SK-N-SH treated with all-trans-retinoic acid at 6 μM for 48 hours (cell line): ENCODE results near the gene HOXA6.

Experiments used
- ATAC-seq: fragments of 200-7000 bp; cut with Tn5 transposase; 3 replicates; pipeline ENCODE4 v1.9.1; 2020; ENCODE audit warnings: mild to moderate bottlenecking, moderate library complexity
- ARNTL ChIP-seq: fragments of 450-650 bp; formaldehyde crosslinking; IDR thresholded peaks from 2 replicates; pipeline ENCODE4 v1.5.0; 2020; ENCODE audit warnings: low read depth, mild to moderate bottlenecking, moderate library complexity, borderline replicate concordance
- BACH2 ChIP-seq: fragments of 250-450 bp; sonication (Bioruptor Pico); IDR thresholded peaks from 2 replicates; pipeline ENCODE4 v1.9.0; 2021; ENCODE audit warnings: mild to moderate bottlenecking, borderline replicate concordance
- CSDC2 ChIP-seq: fragments of 250-450 bp; sonication (Bioruptor Pico); IDR thresholded peaks from 2 replicates; pipeline ENCODE4 v1.5.0; 2020; ENCODE audit warnings: mild to moderate bottlenecking, moderate library complexity
- ESRRG ChIP-seq: fragments of 250-450 bp; sonication (Bioruptor Pico); IDR thresholded peaks from 2 replicates; pipeline ENCODE4 v1.6.1; 2021; ENCODE audit warnings: mild to moderate bottlenecking
- GLIS3 ChIP-seq: fragments of 250-450 bp; sonication (Bioruptor Pico); IDR thresholded peaks from 2 replicates; pipeline ENCODE4 v1.5.0; 2020; ENCODE audit warnings: mild to moderate bottlenecking, moderate library complexity
- ISL1 ChIP-seq: fragments of 250-450 bp; sonication (Bioruptor Pico); IDR thresholded peaks from 2 replicates; pipeline ENCODE4 v2.1.2; 2022; ENCODE audit warnings: mild to moderate bottlenecking, moderate library complexity
- OSR1 ChIP-seq: fragments of 250-450 bp; sonication (Bioruptor Pico); IDR thresholded peaks from 2 replicates; pipeline ENCODE4 v1.8.0; 2022; ENCODE audit warnings: moderate library complexity, mild to moderate bottlenecking, inconsistent platforms
- PPARA ChIP-seq: fragments of 250-450 bp; sonication (Bioruptor Pico); IDR thresholded peaks from 2 replicates; pipeline ENCODE4 v1.5.0; 2020; ENCODE audit warnings: mild to moderate bottlenecking, borderline replicate concordance
- RARB ChIP-seq: fragments of 250-450 bp; sonication (Bioruptor Pico); IDR thresholded peaks from 2 replicates; pipeline ENCODE4 v1.8.0; 2021; ENCODE audit warnings: mild to moderate bottlenecking, moderate library complexity
- SNAI2 ChIP-seq: fragments of 250-450 bp; sonication (Bioruptor Pico); IDR thresholded peaks from 2 replicates; pipeline ENCODE4 v1.5.0; 2020; ENCODE audit warnings: mild to moderate bottlenecking, moderate library complexity
- TCF4 ChIP-seq: fragments of 250-450 bp; sonication (Bioruptor Pico); IDR thresholded peaks from 2 replicates; pipeline ENCODE4 v1.8.0; 2021; ENCODE audit warnings: mild to moderate bottlenecking, moderate library complexity, borderline replicate concordance
- TOX ChIP-seq: fragments of 250-450 bp; sonication (Bioruptor Pico); IDR thresholded peaks from 2 replicates; pipeline ENCODE4 v1.8.0; 2021; ENCODE audit warnings: mild to moderate bottlenecking, moderate library complexity, borderline replicate concordance
- ZC3H10 ChIP-seq: fragments of 250-450 bp; sonication (Bioruptor Pico); IDR thresholded peaks from 2 replicates; pipeline ENCODE4 v1.5.1; 2021; ENCODE audit warnings: mild to moderate bottlenecking, moderate library complexity
- ZFP3 ChIP-seq: fragments of 250-450 bp; sonication (Bioruptor Pico); IDR thresholded peaks from 2 replicates; pipeline ENCODE4 v1.5.0; 2020; ENCODE audit warnings: mild to moderate bottlenecking, moderate library complexity
- ZFP30 ChIP-seq: fragments of 450-650 bp; formaldehyde crosslinking; IDR thresholded peaks from 2 replicates; pipeline ENCODE4 v1.5.0; 2022; ENCODE audit warnings: mild to moderate bottlenecking, moderate library complexity
- ZNF565 ChIP-seq: fragments of 450-650 bp; formaldehyde crosslinking; conservative IDR thresholded peaks from 2 replicates; pipeline ENCODE4 v1.5.0; 2020; ENCODE audit warnings: low read depth, mild to moderate bottlenecking, moderate library complexity
- ZNF70 ChIP-seq: fragments of 450-650 bp; formaldehyde crosslinking; IDR thresholded peaks from 2 replicates; pipeline ENCODE4 v1.5.0; 2020; ENCODE audit warnings: mild to moderate bottlenecking, moderate library complexity
- ZNF8 ChIP-seq: fragments of 450-650 bp; formaldehyde crosslinking; IDR thresholded peaks from 2 replicates; pipeline ENCODE4 v1.5.0; 2020; ENCODE audit warnings: mild to moderate bottlenecking, moderate library complexity
- TF ChIP-seq, protein P1 (sequence below): fragments of 250-450 bp; sonication (Bioruptor Pico); IDR thresholded peaks from 2 replicates; pipeline ENCODE4 v1.5.0; 2020; ENCODE audit warnings: mild to moderate bottlenecking, moderate library complexity
- TF ChIP-seq, protein P2 (sequence below): fragments of 250-450 bp; sonication (Bioruptor Pico); IDR thresholded peaks from 2 replicates; pipeline ENCODE4 v1.8.0; 2021; ENCODE audit warnings: low read depth, mild to moderate bottlenecking, moderate library complexity, borderline replicate concordance
- TF ChIP-seq, protein P3 (sequence below): fragments of 250-450 bp; sonication (Bioruptor Pico); IDR thresholded peaks from 2 replicates; pipeline ENCODE4 v1.5.1; 2021; ENCODE audit warnings: mild to moderate bottlenecking, moderate library complexity
- TF ChIP-seq, protein P4 (sequence below): fragments of 250-450 bp; sonication (Bioruptor Pico); IDR thresholded peaks from 2 replicates; pipeline ENCODE4 v1.5.1; 2020; ENCODE audit warnings: low read depth, mild to moderate bottlenecking, moderate library complexity
- TF ChIP-seq, protein P5 (sequence below): fragments of 250-450 bp; sonication (Bioruptor Pico); IDR thresholded peaks from 2 replicates; pipeline ENCODE4 v1.8.0; 2020; ENCODE audit warnings: mild to moderate bottlenecking, moderate library complexity, borderline replicate concordance

Gene HOXA6

DNA sequence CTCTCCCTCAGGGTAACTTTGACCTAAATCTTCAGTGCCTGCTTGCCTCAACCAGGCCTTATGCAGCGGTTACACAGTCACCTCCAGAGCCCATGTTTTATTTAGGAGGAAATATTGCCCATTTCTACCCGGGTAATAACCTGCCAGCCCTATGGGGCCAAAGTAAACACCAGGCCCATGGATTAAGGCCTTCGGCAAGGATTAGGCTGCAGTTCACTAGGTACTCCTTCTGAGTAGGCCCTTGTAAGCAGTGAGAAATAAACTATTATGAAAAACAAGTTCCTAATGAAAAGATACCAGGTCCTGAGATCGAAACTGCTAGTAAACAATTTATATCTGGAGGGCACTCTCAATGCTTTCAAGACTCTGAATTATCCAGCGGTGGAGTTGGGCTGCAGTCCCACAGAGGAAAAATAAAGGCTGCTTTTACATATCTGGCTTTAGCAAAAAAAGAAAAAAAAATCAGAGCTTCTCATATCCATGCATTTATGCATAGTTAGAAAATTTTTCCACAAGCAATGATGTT is 30.3 kb upstream of the HOXA6 start:
- ATAC-seq: no peak
- TF ChIP-seq, protein P1, sequence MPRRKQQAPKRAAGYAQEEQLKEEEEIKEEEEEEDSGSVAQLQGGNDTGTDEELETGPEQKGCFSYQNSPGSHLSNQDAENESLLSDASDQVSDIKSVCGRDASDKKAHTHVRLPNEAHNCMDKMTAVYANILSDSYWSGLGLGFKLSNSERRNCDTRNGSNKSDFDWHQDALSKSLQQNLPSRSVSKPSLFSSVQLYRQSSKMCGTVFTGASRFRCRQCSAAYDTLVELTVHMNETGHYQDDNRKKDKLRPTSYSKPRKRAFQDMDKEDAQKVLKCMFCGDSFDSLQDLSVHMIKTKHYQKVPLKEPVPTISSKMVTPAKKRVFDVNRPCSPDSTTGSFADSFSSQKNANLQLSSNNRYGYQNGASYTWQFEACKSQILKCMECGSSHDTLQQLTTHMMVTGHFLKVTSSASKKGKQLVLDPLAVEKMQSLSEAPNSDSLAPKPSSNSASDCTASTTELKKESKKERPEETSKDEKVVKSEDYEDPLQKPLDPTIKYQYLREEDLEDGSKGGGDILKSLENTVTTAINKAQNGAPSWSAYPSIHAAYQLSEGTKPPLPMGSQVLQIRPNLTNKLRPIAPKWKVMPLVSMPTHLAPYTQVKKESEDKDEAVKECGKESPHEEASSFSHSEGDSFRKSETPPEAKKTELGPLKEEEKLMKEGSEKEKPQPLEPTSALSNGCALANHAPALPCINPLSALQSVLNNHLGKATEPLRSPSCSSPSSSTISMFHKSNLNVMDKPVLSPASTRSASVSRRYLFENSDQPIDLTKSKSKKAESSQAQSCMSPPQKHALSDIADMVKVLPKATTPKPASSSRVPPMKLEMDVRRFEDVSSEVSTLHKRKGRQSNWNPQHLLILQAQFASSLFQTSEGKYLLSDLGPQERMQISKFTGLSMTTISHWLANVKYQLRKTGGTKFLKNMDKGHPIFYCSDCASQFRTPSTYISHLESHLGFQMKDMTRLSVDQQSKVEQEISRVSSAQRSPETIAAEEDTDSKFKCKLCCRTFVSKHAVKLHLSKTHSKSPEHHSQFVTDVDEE: no peak
- TF ChIP-seq ZNF565 (no peak), GLIS3 (CRISPR knock-in tag) (no peak), TCF4 (CRISPR knock-in tag) (no peak), ESRRG (CRISPR knock-in tag) (no peak), ZC3H10 (CRISPR knock-in tag) (no peak), ZFP3 (CRISPR knock-in tag) (no peak), PPARA (no peak), CSDC2 (CRISPR knock-in tag) (no peak), BACH2 (CRISPR knock-in tag) (no peak), ZFP30 (CRISPR knock-in tag) (no peak), SNAI2 (CRISPR knock-in tag) (no peak), ARNTL (CRISPR knock-in tag) (no peak), RARB (CRISPR knock-in tag) (no peak), ZNF70 (no peak)
- TF ChIP-seq, protein P2, sequence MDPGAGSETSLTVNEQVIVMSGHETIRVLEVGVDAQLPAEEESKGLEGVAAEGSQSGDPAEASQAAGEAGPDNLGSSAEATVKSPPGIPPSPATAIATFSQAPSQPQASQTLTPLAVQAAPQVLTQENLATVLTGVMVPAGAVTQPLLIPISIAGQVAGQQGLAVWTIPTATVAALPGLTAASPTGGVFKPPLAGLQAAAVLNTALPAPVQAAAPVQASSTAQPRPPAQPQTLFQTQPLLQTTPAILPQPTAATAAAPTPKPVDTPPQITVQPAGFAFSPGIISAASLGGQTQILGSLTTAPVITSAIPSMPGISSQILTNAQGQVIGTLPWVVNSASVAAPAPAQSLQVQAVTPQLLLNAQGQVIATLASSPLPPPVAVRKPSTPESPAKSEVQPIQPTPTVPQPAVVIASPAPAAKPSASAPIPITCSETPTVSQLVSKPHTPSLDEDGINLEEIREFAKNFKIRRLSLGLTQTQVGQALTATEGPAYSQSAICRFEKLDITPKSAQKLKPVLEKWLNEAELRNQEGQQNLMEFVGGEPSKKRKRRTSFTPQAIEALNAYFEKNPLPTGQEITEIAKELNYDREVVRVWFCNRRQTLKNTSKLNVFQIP (CRISPR knock-in tag): no peak
- TF ChIP-seq, protein P3, sequence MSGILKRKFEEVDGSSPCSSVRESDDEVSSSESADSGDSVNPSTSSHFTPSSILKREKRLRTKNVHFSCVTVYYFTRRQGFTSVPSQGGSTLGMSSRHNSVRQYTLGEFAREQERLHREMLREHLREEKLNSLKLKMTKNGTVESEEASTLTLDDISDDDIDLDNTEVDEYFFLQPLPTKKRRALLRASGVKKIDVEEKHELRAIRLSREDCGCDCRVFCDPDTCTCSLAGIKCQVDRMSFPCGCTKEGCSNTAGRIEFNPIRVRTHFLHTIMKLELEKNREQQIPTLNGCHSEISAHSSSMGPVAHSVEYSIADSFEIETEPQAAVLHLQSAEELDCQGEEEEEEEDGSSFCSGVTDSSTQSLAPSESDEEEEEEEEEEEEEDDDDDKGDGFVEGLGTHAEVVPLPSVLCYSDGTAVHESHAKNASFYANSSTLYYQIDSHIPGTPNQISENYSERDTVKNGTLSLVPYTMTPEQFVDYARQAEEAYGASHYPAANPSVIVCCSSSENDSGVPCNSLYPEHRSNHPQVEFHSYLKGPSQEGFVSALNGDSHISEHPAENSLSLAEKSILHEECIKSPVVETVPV (CRISPR knock-in tag): no peak
- TF ChIP-seq, protein P4, sequence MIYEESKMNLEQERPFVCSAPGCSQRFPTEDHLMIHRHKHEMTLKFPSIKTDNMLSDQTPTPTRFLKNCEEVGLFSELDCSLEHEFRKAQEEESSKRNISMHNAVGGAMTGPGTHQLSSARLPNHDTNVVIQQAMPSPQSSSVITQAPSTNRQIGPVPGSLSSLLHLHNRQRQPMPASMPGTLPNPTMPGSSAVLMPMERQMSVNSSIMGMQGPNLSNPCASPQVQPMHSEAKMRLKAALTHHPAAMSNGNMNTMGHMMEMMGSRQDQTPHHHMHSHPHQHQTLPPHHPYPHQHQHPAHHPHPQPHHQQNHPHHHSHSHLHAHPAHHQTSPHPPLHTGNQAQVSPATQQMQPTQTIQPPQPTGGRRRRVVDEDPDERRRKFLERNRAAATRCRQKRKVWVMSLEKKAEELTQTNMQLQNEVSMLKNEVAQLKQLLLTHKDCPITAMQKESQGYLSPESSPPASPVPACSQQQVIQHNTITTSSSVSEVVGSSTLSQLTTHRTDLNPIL (CRISPR knock-in tag): no peak

DNA sequence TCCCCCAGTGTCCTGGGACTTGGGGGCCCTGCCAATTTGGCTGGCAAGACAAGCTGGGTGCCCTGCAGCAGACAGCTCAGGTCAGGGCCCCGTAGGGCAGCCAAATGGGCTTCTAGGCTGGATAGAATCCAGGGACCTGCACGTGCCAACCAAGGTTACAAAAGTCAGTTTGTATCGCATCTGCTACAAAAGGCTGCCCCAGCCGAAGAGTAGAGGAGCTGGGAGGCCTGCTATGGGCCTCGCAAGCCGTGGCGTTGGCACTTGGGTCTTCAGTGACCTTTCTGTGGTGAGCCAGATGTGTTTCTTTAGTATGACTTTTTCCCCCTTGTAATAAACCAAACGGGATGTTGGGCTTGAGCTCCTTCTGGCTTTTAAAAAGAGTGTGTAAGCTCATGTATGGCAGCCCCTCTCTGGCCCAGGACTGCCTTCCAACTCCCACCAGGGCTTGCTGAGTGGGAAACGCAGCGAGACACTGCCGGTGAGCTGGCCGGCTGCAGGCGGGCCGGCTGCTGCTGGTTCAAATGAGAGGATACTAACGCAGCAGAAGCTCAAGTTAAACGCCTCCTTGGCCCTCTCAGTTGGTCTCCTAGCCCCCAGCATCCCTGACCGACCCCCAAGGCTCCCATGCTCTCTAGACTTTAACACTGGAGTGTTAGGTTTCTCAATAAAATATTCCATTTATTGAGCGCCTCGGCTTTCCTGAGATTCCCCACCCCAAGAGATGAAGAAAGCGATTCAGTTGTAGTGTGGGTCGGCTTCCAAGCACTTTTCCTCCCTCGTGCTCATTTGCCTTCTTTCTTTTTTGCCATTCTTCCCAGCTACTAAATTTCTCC is 29.6 kb upstream of the HOXA6 start:
- ATAC-seq: no peak
- TF ChIP-seq ZNF70 (no peak), ZNF565 (no peak), ZFP30 (CRISPR knock-in tag) (no peak), ZC3H10 (CRISPR knock-in tag) (no peak), ZFP3 (CRISPR knock-in tag) (no peak), ESRRG (CRISPR knock-in tag) (no peak), TOX (CRISPR knock-in tag) (no peak), ZNF8 (CRISPR knock-in tag) (no peak), CSDC2 (CRISPR knock-in tag) (no peak), ISL1 (no peak), PPARA (no peak), TCF4 (CRISPR knock-in tag) (no peak), SNAI2 (CRISPR knock-in tag) (no peak), ARNTL (CRISPR knock-in tag) (no peak), OSR1 (CRISPR knock-in tag) (no peak)
- TF ChIP-seq, protein P4 (CRISPR knock-in tag): no peak
- TF ChIP-seq, protein P5, sequence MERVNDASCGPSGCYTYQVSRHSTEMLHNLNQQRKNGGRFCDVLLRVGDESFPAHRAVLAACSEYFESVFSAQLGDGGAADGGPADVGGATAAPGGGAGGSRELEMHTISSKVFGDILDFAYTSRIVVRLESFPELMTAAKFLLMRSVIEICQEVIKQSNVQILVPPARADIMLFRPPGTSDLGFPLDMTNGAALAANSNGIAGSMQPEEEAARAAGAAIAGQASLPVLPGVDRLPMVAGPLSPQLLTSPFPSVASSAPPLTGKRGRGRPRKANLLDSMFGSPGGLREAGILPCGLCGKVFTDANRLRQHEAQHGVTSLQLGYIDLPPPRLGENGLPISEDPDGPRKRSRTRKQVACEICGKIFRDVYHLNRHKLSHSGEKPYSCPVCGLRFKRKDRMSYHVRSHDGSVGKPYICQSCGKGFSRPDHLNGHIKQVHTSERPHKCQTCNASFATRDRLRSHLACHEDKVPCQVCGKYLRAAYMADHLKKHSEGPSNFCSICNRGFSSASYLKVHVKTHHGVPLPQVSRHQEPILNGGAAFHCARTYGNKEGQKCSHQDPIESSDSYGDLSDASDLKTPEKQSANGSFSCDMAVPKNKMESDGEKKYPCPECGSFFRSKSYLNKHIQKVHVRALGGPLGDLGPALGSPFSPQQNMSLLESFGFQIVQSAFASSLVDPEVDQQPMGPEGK (CRISPR knock-in tag): no peak
- TF ChIP-seq, protein P3 (CRISPR knock-in tag): no peak
- TF ChIP-seq, protein P2 (CRISPR knock-in tag): no peak
